Measurements from ENCODE around the gene DIS3L. TPM values are rescaled to one million over a fixed set of nuclear protein-coding genes. Genes with fewer than 3 reads are reported as not detected.
"Not testable (repeated sequence)": the region's sequence is repeated elsewhere in the genome, so short reads cannot be mapped to it uniquely, and the experiment has no call there.

The DIS3L gene
- total RNA-seq, 1 donor, result 25.6 TPM

- TF ChIP-seq CTCF (IDR thresholded peaks at IDR 0.05; ENCODE audit: insufficient read depth, low read length), result no peak
- DNase-seq (ENCODE audit: low read depth), result no peak
- no peak overlapping the region for H3K4me3 ChIP-seq (ENCODE audit: low read depth, low read length)
These were observed 2.8 kb downstream of the DIS3L start for GRCh38 chr15:66296186-66296585.

- no peak for DNase-seq (ENCODE audit: low read depth)
These were observed 5.5 kb downstream of the DIS3L start for GRCh38 chr15:66298803-66299251.

GRCh38 chr15:66302489-66303278, 9.3 kb downstream of the DIS3L start:
- no peak for DNase-seq (ENCODE audit: low read depth)
- no peak for TF ChIP-seq CTCF (IDR thresholded peaks at IDR 0.05; ENCODE audit: insufficient read depth, low read length)
- no peak overlapping the region for H3K4me3 ChIP-seq (ENCODE audit: low read depth, low read length)

More at GRCh38 chr15:66298803-66299251, 5.5 kb downstream of the DIS3L start:
- no peak overlapping the region for H3K4me3 ChIP-seq (ENCODE audit: low read depth, low read length)
- TF ChIP-seq CTCF (IDR thresholded peaks at IDR 0.05; ENCODE audit: insufficient read depth, low read length), result no peak

GRCh38 chr15:66304425-66304824, 11.1 kb downstream of the DIS3L start:
- not testable (repeated sequence) for DNase-seq (ENCODE audit: low read depth); H3K4me3 ChIP-seq (ENCODE audit: low read depth, low read length)

GRCh38 chr15:66306381-66306780, 13.0 kb downstream of the DIS3L start:
- H3K4me3 ChIP-seq (ENCODE audit: low read depth, low read length), result no peak overlapping the region
- DNase-seq (ENCODE audit: low read depth), result no peak
- no peak for TF ChIP-seq CTCF (IDR thresholded peaks at IDR 0.05; ENCODE audit: insufficient read depth, low read length)

- no peak for TF ChIP-seq CTCF (IDR thresholded peaks at IDR 0.05; ENCODE audit: insufficient read depth, low read length)
- H3K4me3 ChIP-seq (ENCODE audit: low read depth, low read length), result no peak overlapping the region
- DNase-seq (ENCODE audit: low read depth), result no peak
These were observed 15.2 kb downstream of the DIS3L start for GRCh38 chr15:66308531-66308930.

GRCh38 chr15:66309828-66310227, 16.5 kb downstream of the DIS3L start:
- H3K4me3 ChIP-seq (ENCODE audit: low read depth, low read length), result no peak overlapping the region
- no peak for TF ChIP-seq CTCF (IDR thresholded peaks at IDR 0.05; ENCODE audit: insufficient read depth, low read length)
- no peak for DNase-seq (ENCODE audit: low read depth)
